B cell (primary cell): Measurements from ENCODE around the gene SMPD3. TPM values are rescaled to one million over a fixed set of nuclear protein-coding genes. Genes with fewer than 3 reads are reported as not detected.
A peak's percentile ranks its signal among the peaks of the same experiment; 100 is the strongest.

Source experiments
- ATAC-seq: fragments of 200-7000 bp; cut with Tn5 transposase; one replicate; pipeline ENCODE4 v1.10.0; 2021; ENCODE audit warnings: low read depth, mild to moderate bottlenecking, moderate number of reproducible peaks, moderate library complexity
- CTCF ChIA-PET: fragments of 350-600 bp; sonication (Branson Sonifier 250); formaldehyde crosslinking; loops from one replicate; lab custom pipeline; 2021; ENCODE audit warnings: antibody characterized with exemption, inconsistent platforms; lab: Charles Lee
- POLR2A ChIA-PET: fragments of 350-600 bp; sonication (Branson Sonifier 250); formaldehyde crosslinking; loops from one replicate; lab custom pipeline; 2021; ENCODE audit warnings: antibody characterized with exemption; lab: Charles Lee
- DNase-seq: peaks from one replicate; pipeline ENCODE4 v3.0.0; 2013
- H2AFZ ChIP-seq: 2 replicates; pipeline ENCODE4 v1.6.1; 2012; ENCODE audit warnings: mild to moderate bottlenecking, low read depth, low read length; ENCODE audit not compliant: insufficient read depth, poor library complexity, severe bottlenecking
- H3K27ac ChIP-seq, 2 donors: 1 replicate in 1 of 2; 2 replicates in 1 of 2; pipeline ENCODE4 v1.5.1; 2012 to 2013; ENCODE audit warnings: low read length in 2 of 2, mild to moderate bottlenecking in 2 of 2, moderate library complexity in 1 of 2
- H3K27me3 ChIP-seq, 4 experiments: fragments of 200-600 bp in 1 of 4; sonication (generic) in 1 of 4; replicated peaks in 1 of 4; 1 replicate in 2 of 4; 2 replicates in 2 of 4; pipeline versions ENCODE4 v1.6.1 to v1.7.0; 2013 to 2016; ENCODE audit warnings: low read length in 3 of 4, mild to moderate bottlenecking in 2 of 4, mixed read lengths in 1 of 4, moderate library complexity in 1 of 4; ENCODE audit not compliant: insufficient read depth in 4 of 4, control insufficient read depth in 3 of 4; ENCODE audit errors: control extremely low read depth in 1 of 4
- H3K36me3 ChIP-seq, 2 experiments: replicated peaks in 1 of 2; 1 replicate in 1 of 2; 2 replicates in 1 of 2; pipeline versions ENCODE4 v1.6.1 to v1.7.1; 2013; ENCODE audit warnings: low read length in 1 of 2; ENCODE audit not compliant: insufficient read depth in 2 of 2, control insufficient read depth in 1 of 2; ENCODE audit errors: control extremely low read depth in 1 of 2, extremely low read depth in 1 of 2
- H3K4me1 ChIP-seq, 2 donors: fragments of 200-600 bp in 1 of 2; sonication (generic) in 1 of 2; 1 replicate in 1 of 2; 2 replicates in 1 of 2; pipeline versions ENCODE4 v1.5.1 to v1.6.1; 2013 to 2017; ENCODE audit warnings: low read length in 2 of 2; ENCODE audit not compliant: control insufficient read depth in 2 of 2, insufficient read depth in 2 of 2
- H3K4me2 ChIP-seq: replicated peaks from 2 replicates; pipeline ENCODE3; 2012; ENCODE audit warnings: mild to moderate bottlenecking, low read depth, low read length; ENCODE audit not compliant: poor library complexity, severe bottlenecking
- H3K4me3 ChIP-seq, 5 experiments: fragments of 200-600 bp in 1 of 5; sonication (generic) in 1 of 5; 1 replicate in 3 of 5; 2 replicates in 2 of 5; pipeline versions ENCODE4 v1.5.1 to v1.7.0; 2011 to 2016; ENCODE audit warnings: low read length in 4 of 5, mild to moderate bottlenecking in 4 of 5, low read depth in 2 of 5, control low read depth in 1 of 5, moderate library complexity in 1 of 5; ENCODE audit not compliant: insufficient read depth in 1 of 5; ENCODE audit errors: control extremely low read depth in 1 of 5, extremely low read depth in 1 of 5
- H3K79me2 ChIP-seq: fragments of 200-600 bp; sonication (generic); one replicate; pipeline ENCODE4 v1.6.0; 2016; ENCODE audit warnings: low read length; ENCODE audit not compliant: control insufficient read depth, insufficient read depth
- H3K9ac ChIP-seq: fragments of 200-600 bp; sonication (generic); 2 replicates; pipeline ENCODE4 v1.6.1; 2017; ENCODE audit warnings: mild to moderate bottlenecking, low read length, moderate library complexity
- H3K9me3 ChIP-seq, 3 donors: one replicate each; pipeline versions ENCODE4 v1.6.1 to v1.7.1; 2013; ENCODE audit warnings: low read length in 2 of 3; ENCODE audit not compliant: control insufficient read depth in 2 of 3, insufficient read depth in 1 of 3; ENCODE audit errors: control extremely low read depth in 1 of 3
- H4K20me1 ChIP-seq: 2 replicates; pipeline ENCODE4 v1.6.0; 2012; ENCODE audit warnings: mild to moderate bottlenecking, low read length; ENCODE audit not compliant: insufficient read depth, control insufficient read depth, poor library complexity, severe bottlenecking
- H3K27ac Mint-ChIP-seq: one replicate; pipeline ENCODE4 v1.8.0; 2021; ENCODE audit warnings: mixed read lengths
- H3K27me3 Mint-ChIP-seq: one replicate; pipeline ENCODE4 v1.8.0; 2021; ENCODE audit warnings: mixed read lengths
- H3K4me1 Mint-ChIP-seq: one replicate; pipeline ENCODE4 v1.8.0; 2021; ENCODE audit warnings: mixed read lengths
- H3K4me3 Mint-ChIP-seq: one replicate; pipeline ENCODE4 v1.8.0; 2021; ENCODE audit warnings: mixed read lengths
- H3K9me3 Mint-ChIP-seq: one replicate; pipeline ENCODE4 v1.8.0; 2022; ENCODE audit warnings: mixed read lengths; ENCODE audit not compliant: insufficient read depth
- EZH2 ChIP-seq: IDR thresholded peaks from 2 replicates; pipeline ENCODE4 v1.6.1; 2012; ENCODE audit warnings: borderline replicate concordance, low read depth, mild to moderate bottlenecking, moderate library complexity, low read length; ENCODE audit not compliant: insufficient read depth, poor library complexity, severe bottlenecking
- WGBS: methylation state at CpG from one replicate; pipeline ENCODE4 v1.1.5; 2013; ENCODE audit warnings: missing lambda C conversion rate; ENCODE audit not compliant: insufficient coverage; 5-methylcytosine and 5-hydroxymethylcytosine counted together
- intact Hi-C: fragments of 100-400 bp; cut with micrococcal nuclease; formaldehyde crosslinking; loops from one replicate; pipeline ENCODE4 v1.10.0; 2022
- polyA plus RNA-seq: library from polyadenylated mRNA; depleted of rRNA; stranded (reverse); fragments of >200 nt; gene quantifications from 2 replicates; pipeline ENCODE4 v1.2.3, GENCODE V29; 2012
- total RNA-seq, 2 donors: library from RNA; stranded (reverse); fragments of 120-200 nt in 1 of 2; gene quantifications; 1 replicate in 1 of 2; 2 replicates in 1 of 2; pipeline versions ENCODE4 v1.2.3 to v1.2.4, GENCODE V29; 2013 to 2022
- TF ChIP-seq, protein P1 (sequence below): fragments of 200-600 bp; IDR thresholded peaks from one replicate; pipeline ENCODE4 v1.8.0; 2022; ENCODE audit warnings: antibody characterized with exemption, mild to moderate bottlenecking

SMPD3 gene
- total and polyA plus RNA-seq, 2 donors (not counting 1 experiment from before 2014, with no cell fraction given), result 1.2 to 2.8 TPM

DNA sequence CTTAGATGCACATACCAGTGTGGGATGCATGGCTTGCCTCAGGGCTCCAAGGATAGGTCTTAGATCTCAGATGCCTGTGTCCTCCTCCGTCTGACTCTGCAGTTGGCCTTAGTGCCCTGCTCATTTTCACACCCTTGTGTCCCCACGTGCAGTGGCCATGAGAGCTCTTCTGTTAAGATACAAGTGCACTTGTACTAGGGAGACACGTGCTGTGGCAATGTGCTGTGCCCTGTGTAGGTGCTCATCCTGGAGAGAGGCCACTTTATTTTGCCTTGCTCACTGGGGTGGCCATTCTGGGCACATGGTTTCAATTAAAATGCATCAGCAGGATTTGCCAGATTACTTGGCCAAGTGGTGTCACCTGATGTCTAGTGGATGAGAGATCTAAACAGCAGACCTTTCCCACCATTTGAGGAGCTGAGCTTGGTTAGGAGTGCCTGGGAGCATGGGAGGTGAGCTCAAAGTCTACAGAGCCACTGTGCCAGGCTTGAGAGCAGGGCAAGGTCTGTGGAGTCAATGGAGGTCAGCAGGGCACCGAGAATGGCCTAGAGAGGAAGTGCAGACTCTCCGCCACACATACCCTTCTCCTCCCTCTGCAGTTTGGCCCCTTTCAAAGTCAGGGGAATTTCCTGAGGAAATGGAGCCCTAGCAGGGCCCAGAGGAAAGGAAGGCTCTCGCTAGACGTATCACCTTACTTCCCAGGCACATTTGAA is 25.2 kb upstream of the SMPD3 start:
- H3K9me3 ChIP-seq, result no peaks in the 10 kb centered on the region
- H4K20me1 ChIP-seq, result no peaks in the 10 kb centered on the region
- no peaks in the 10 kb centered on the region for H3K36me3 ChIP-seq
- Mint-ChIP-seq H3K27ac (peak overlapping the region; percentile 75), H3K27me3 (no peaks in the 10 kb centered on the region), H3K9me3 (no peaks in the 10 kb centered on the region), H3K4me3 (no peak overlapping the region), H3K4me1 (peaks cover 36% of the 10 kb centered on the region)
- intact Hi-C loops, result no loop called here
- H3K27me3 ChIP-seq, result no peaks in the 10 kb centered on the region
- no peak overlapping the region for H3K27ac ChIP-seq
- ATAC-seq (no peak), DNase-seq (no peak)
- H3K79me2 ChIP-seq, result no peaks in the 10 kb centered on the region
- H2AFZ ChIP-seq, result no peak overlapping the region
- peaks cover 32 to 42% of the 10 kb centered on the region in 2 donors for H3K4me1 ChIP-seq
- CTCF ChIA-PET, result interaction anchor here (0.5 to 1.0 kb wide), 2 partner anchors 47 to 854 kb away, joined by 3 to 4 read pairs; no protein-coding TSS in a partner anchor
- TF ChIP-seq EZH2, result no peak
- TF ChIP-seq, protein P1, sequence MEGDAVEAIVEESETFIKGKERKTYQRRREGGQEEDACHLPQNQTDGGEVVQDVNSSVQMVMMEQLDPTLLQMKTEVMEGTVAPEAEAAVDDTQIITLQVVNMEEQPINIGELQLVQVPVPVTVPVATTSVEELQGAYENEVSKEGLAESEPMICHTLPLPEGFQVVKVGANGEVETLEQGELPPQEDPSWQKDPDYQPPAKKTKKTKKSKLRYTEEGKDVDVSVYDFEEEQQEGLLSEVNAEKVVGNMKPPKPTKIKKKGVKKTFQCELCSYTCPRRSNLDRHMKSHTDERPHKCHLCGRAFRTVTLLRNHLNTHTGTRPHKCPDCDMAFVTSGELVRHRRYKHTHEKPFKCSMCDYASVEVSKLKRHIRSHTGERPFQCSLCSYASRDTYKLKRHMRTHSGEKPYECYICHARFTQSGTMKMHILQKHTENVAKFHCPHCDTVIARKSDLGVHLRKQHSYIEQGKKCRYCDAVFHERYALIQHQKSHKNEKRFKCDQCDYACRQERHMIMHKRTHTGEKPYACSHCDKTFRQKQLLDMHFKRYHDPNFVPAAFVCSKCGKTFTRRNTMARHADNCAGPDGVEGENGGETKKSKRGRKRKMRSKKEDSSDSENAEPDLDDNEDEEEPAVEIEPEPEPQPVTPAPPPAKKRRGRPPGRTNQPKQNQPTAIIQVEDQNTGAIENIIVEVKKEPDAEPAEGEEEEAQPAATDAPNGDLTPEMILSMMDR, result no peak
- H3K9ac ChIP-seq, result no peak overlapping the region
- H3K4me3 ChIP-seq, result no peak overlapping the region
- POLR2A ChIA-PET, result no interaction called here
- H3K4me2 ChIP-seq, result no peak overlapping the region
- 92% methylated on average over 3 of the region's 7 CpGs for WGBS

DNA sequence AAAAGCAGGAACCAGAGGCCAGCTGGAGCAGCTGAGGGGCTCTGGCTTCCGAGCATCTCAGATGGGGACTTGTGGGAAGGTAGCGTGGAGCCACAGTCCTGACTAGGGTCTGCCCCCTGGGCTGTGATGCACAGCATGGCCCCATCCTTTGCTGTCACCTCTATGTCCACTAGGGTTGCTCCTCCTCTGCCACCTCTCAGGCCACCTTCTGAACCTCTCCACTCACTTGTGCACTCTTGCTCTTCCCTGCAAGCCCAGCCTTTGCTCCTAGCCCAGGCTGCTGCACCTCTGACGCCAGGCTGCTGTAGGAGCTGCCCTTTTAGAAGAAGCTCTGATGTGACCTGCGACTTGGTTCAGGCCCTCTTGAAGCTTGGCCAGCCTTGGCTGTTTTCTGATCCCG is 24.3 kb upstream of the SMPD3 start:
- H2AFZ ChIP-seq, result no peak overlapping the region
- WGBS, result 96% methylated on average over 5 of the region's 5 CpGs
- CTCF ChIA-PET, result interaction anchor here (1.0 to 2.5 kb wide), 2 partner anchors 38 to 48 kb away, joined by 3 to 10 read pairs; no protein-coding TSS in a partner anchor
- H3K27ac ChIP-seq, result no peak overlapping the region
- no peak overlapping the region for H3K27ac Mint-ChIP-seq
- no peak for TF ChIP-seq EZH2
- TF ChIP-seq, protein P1, result no peak
- H3K27me3 Mint-ChIP-seq, result no peaks in the 10 kb centered on the region
- no peaks in the 10 kb centered on the region for H3K9me3 Mint-ChIP-seq
- no peak for DNase-seq
- no peak overlapping the region for H3K4me3 Mint-ChIP-seq
- intact Hi-C loops, result no loop called here
- H3K4me2 ChIP-seq, result no peak overlapping the region
- no peak overlapping the region for H3K4me3 ChIP-seq
- H4K20me1 ChIP-seq, result no peaks in the 10 kb centered on the region
- peaks cover 44% of the 10 kb centered on the region for H3K4me1 Mint-ChIP-seq
- H3K79me2 ChIP-seq, result no peaks in the 10 kb centered on the region
- POLR2A ChIA-PET, result no interaction called here
- ATAC-seq, result no peak
- no peaks in the 10 kb centered on the region for H3K27me3 ChIP-seq
- H3K36me3 ChIP-seq, result no peaks in the 10 kb centered on the region
- H3K9ac ChIP-seq, result no peak overlapping the region
- no peaks in the 10 kb centered on the region for H3K9me3 ChIP-seq
- peaks cover 41 to 52% of the 10 kb centered on the region in 2 donors for H3K4me1 ChIP-seq
